ENCODE data around the gene ROR1.

Gene ROR1

GRCh38 chr1:63883494-63884235, 109.8 kb downstream of the ROR1 start:
- H3K27ac ChIP-seq (ENCODE audit: extremely low read depth, low read depth, low read length), result no peak overlapping the region
- ChIA-PET CTCF (interaction anchor here (1.0 kb wide), 1 partner anchor 192 kb away, joined by 4 read pairs; no protein-coding TSS in a partner anchor), POLR2A (no interaction called here)
- no peaks in the 10 kb centered on the region for H3K36me3 ChIP-seq (ENCODE audit: control insufficient read depth in 2 of 2, insufficient read depth in 1 of 2, low read length in 2 of 2)
- H3K9me3 ChIP-seq (ENCODE audit: control insufficient read depth, insufficient read depth, low read depth, low read length), result no peaks in the 10 kb centered on the region
- no peak overlapping the region for H3K4me3 ChIP-seq (ENCODE audit: low read depth, low read length)
- H3K4me1 ChIP-seq (ENCODE audit: control insufficient read depth, insufficient read depth, low read length), result peaks cover 4% of the 10 kb centered on the region; the same call in 1 of the 2 replicates
- TF ChIP-seq ZNF777 (tag by site-specific recombination; IDR thresholded peaks at IDR 0.05; ENCODE audit: borderline replicate concordance), result no peak
- TF ChIP-seq FEZF1 (tag by site-specific recombination; IDR thresholded peaks at IDR 0.05), result peak; percentile 83
- TF ChIP-seq TRIM28 (IDR thresholded peaks at IDR 0.05; ENCODE audit: borderline replicate concordance, low read length), result peak; percentile 18; the same call in 1 of the 2 replicates
- peak; percentile 58; the same call in 1 of the 2 replicates for TF ChIP-seq OSR2 (tag by site-specific recombination; IDR thresholded peaks at IDR 0.05)
- TF ChIP-seq ZNF221 (tag by site-specific recombination; IDR thresholded peaks at IDR 0.05; ENCODE audit: borderline replicate concordance), result no peak
- peak; percentile 21; the same call in 1 of the 2 replicates for TF ChIP-seq SP7 (tag by site-specific recombination; IDR thresholded peaks at IDR 0.05)
- TF ChIP-seq, protein P1, sequence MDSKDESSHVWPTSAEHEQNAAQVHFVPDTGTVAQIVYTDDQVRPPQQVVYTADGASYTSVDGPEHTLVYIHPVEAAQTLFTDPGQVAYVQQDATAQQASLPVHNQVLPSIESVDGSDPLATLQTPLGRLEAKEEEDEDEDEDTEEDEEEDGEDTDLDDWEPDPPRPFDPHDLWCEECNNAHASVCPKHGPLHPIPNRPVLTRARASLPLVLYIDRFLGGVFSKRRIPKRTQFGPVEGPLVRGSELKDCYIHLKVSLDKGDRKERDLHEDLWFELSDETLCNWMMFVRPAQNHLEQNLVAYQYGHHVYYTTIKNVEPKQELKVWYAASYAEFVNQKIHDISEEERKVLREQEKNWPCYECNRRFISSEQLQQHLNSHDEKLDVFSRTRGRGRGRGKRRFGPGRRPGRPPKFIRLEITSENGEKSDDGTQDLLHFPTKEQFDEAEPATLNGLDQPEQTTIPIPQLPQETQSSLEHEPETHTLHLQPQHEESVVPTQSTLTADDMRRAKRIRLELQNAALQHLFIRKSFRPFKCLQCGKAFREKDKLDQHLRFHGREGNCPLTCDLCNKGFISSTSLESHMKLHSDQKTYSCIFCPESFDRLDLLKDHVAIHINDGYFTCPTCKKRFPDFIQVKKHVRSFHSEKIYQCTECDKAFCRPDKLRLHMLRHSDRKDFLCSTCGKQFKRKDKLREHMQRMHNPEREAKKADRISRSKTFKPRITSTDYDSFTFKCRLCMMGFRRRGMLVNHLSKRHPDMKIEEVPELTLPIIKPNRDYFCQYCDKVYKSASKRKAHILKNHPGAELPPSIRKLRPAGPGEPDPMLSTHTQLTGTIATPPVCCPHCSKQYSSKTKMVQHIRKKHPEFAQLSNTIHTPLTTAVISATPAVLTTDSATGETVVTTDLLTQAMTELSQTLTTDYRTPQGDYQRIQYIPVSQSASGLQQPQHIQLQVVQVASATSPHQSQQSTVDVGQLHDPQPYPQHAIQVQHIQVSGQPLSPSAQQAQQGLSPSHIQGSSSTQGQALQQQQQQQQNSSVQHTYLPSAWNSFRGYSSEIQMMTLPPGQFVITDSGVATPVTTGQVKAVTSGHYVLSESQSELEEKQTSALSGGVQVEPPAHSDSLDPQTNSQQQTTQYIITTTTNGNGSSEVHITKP (tag by site-specific recombination; IDR thresholded peaks at IDR 0.05), result peak; percentile 78

- CTCF ChIA-PET, result no interaction called here
- Histone ChIP-seq H3K4me3 (ENCODE audit: low read depth, low read length) (no peak overlapping the region), H3K27ac (ENCODE audit: extremely low read depth, low read depth, low read length) (no peak overlapping the region), H3K4me1 (ENCODE audit: control insufficient read depth, insufficient read depth, low read length) (peaks cover 4% of the 10 kb centered on the region; the same call in 1 of the 2 replicates), H3K9me3 (ENCODE audit: control insufficient read depth, insufficient read depth, low read depth, low read length) (no peaks in the 10 kb centered on the region), H3K36me3 (ENCODE audit: control insufficient read depth in 2 of 2, insufficient read depth in 1 of 2, low read length in 2 of 2) (no peaks in the 10 kb centered on the region)
- TF ChIP-seq GLI2 (tag by site-specific recombination; IDR thresholded peaks at IDR 0.05; ENCODE audit: borderline replicate concordance, low read depth) (no peak), ZNF529 (tag by site-specific recombination; IDR thresholded peaks at IDR 0.05; ENCODE audit: insufficient replicate concordance) (no peak), ZBTB48 (tag by site-specific recombination; IDR thresholded peaks at IDR 0.05) (no peak), ZBTB10 (tag by site-specific recombination; IDR thresholded peaks at IDR 0.05) (no peak), ZBTB44 (tag by site-specific recombination; IDR thresholded peaks at IDR 0.05) (no peak), ZNF169 (tag by site-specific recombination; IDR thresholded peaks at IDR 0.05) (no peak), ZNF600 (tag by site-specific recombination; IDR thresholded peaks at IDR 0.05) (no peak), ZNF223 (tag by site-specific recombination; IDR thresholded peaks at IDR 0.05) (no peak), RBAK (tag by site-specific recombination; IDR thresholded peaks at IDR 0.05) (no peak), ZNF114 (tag by site-specific recombination; IDR thresholded peaks at IDR 0.05) (no peak), ZSCAN30 (tag by site-specific recombination; IDR thresholded peaks at IDR 0.05) (no peak), ZNF112 (tag by site-specific recombination; IDR thresholded peaks at IDR 0.05) (no peak), ZNF398 (tag by site-specific recombination; IDR thresholded peaks at IDR 0.05) (no peak)
- POLR2A ChIA-PET, result no interaction called here
Observed at GRCh38 chr1:63884486-63884885, 110.7 kb downstream of the ROR1 start.

Data from HEK293 (cell line).